Stromal cell of bone marrow (primary cell): ENCODE results near the gene CYLC1.

Experiments used
- DNase-seq: peaks from one replicate; pipeline ENCODE4 v3.0.0-alpha.2; 2012; ENCODE audit warnings: low read depth

CYLC1 gene, protein sequence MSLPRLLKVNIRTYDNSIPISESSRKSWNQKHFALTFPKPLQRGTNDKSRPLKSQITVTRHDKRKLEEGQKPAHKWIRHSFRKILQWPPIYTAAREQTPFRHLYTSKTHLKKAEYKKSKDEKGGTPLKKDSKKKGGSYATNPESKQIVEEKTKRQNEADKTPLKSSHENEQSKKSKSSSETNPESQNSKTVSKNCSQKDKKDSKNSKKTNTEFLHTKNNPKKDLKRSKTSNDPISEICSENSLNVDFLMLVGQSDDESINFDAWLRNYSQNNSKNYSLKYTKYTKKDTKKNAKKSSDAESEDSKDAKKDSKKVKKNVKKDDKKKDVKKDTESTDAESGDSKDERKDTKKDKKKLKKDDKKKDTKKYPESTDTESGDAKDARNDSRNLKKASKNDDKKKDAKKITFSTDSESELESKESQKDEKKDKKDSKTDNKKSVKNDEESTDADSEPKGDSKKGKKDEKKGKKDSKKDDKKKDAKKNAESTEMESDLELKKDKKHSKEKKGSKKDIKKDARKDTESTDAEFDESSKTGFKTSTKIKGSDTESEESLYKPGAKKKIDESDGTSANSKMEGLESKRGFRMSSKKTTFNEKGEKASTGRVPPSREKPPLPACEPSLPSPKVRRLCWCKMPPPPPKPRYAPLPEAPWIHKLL

DNA sequence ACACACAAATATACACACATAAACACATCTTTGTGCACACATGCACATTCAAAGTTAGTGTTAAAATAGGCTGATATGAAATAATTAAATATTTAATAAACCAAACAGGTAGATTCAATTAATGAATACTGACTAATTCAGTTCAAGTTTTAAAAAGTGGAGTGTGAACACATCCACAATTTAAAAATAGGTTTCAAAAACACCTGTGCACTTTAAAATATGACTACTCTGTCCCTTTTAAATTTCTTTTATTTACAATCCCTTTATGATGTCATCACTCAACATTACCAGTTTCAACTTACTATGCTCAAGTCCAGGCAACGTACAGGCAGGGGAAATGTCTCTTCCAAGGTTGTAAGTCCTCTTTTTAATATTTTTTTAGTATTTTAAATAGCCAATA, at the start of gene CYLC1:
Gene CYLC1 (plus strand): TSS at position 301 of the 400 bp plus-strand sequence. CDS start 37 bp downstream, at position 338.
- no peak for DNase-seq

DNA sequence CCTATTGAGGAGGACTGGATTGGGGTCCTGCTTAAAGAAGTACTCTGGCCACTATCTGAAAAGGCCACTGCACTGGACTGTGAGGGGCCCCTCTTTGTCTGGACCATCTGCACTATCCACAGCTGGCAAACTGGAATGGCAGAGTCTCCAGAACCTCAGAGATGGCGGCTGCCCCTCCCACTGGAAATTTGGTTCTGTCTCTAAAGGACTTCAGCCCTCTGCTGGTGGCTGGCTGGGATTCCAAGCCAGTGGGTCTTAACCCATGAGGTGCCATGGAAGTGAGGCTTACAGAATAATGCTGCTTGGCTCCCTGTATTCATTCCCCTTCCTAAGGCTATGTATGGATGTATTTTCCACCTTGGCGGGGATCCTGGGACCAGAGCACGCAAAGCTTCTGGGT, 41.6 kb upstream of the CYLC1 start:
- DNase-seq = no peak

DNA sequence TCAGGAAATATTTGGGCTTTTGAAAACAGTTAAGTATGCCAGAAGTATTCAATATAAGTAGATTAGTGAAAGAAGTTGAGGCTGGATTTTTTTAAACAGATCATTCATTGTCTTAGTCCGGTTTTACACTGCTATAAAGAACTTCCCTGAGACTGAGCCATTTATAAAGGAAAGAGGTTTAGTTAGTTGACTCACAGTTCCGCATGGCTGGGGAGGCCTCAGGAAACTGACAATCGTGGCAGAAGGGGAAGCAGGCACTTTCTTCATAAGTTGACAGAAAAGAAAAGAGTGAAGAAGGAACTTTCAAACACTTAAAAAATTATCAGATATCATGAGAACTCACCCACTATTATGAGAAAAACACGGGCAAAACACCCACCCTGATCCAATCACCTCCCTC, 31.1 kb upstream of the CYLC1 start:
- no peak for DNase-seq

DNA sequence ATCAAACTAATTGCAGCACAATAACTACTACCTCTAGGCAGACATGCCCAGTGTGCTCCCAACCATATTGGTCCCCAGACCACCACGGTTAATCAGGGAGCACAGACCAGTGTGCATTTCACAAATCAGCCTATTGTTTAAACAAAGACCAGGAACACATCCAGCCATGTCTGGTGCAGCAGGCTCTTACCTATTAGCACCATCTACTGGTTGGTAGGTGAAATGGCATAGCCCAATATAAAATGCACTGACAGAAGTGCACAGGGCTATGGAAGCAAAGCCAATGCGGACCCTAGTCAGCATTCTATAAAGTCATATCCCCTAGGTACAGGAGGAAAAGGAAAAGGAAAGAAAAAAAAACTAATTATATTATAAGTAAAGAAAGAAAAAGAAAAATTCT, 15.5 kb upstream of the CYLC1 start:
- DNase-seq = peak; percentile 0

DNA sequence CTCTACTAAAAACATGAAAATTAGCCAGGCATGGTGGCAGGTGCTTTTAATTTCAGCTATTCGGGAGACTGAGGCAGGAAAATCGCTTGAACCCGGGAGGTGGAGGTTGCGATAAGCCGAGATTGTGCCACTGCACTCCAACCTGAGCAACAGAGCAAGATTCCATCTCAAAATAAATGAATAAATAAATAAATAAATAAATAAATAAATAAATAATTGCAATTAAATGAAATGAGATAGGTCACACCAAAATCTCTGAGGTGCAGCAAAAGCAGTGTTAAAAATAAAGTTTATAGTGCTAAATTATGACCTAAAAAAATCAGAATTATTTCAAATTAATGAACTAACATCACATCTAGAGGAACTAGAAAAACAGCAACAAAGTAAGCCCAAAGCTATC, 13.6 kb upstream of the CYLC1 start:
- no peak for DNase-seq

DNA sequence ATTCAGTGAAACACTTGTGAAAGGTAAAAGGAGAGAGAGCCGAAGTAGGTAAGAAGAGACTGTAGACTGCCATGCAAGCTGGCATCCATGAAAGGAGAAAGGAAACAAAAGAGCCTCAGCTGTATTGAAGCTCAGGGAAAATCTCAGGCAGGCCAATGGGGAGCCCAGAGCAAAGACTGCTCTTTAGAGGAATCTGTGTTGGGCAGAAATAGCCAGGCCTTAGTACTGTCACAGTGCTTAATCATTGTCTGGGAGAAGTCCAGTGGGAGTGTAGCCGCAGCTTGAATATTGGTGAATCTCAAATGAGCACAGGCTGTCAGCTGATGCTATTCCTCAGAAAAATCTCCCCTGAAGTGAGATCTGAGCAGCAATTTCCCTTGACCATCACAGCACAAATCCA, 27.6 kb downstream of the CYLC1 start:
- no peak for DNase-seq

DNA sequence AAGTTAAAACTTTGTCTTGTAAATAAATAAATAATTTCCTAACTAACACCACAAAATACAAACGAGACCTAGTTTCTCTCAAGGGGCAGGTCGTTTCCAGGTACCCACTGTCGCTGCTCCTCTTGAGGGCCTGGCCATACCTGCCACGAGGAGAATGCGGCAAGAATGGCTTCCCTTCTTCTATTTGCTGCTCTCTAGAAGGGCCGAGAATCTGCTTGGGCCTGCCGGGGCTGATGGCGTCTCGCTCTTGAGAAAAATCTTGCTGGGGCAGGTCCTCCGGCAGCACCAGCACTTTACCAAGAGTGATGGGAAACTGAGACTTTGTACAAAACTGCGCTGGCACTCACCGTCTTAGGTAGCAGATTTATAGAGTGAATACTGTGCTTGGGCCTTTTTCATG, 31.5 kb downstream of the CYLC1 start:
- DNase-seq = no peak

DNA sequence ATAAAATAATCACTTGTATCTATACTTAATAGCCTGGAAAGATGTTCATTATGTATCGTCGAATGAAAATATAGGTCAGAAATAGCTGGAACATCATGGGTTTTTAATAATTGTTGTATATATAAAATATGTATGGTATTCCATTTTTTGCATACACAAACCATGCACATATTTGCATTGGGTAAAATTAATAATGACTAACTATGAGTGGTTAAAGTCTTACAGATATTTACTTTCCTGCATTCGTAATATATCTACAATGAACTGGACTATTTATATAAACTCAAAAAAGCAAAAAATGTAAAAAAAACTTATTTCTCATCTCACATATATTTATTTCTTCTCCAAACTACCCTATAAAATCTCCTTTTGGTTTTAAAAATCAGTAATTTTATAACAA, 46.0 kb downstream of the CYLC1 start:
- no peak for DNase-seq

DNA sequence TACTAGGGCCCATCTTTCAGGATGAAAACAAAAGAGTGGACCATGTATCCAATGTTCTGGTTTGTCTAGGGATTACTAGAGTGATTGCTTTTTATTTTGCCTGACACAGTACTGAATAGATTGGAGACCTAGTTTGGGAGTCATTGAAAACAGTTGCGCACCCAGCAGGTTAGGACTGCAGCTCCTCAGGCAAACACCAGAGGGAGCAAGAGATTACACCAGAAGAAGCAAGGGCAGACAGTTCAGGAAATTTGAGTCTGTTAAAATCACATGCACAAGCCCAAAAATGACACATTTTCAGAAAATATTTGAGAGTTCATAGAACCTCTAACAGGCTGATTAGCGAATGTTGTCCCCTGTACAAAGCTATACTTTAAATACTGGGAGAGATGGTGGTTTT, 55.6 kb downstream of the CYLC1 start:
- DNase-seq = no peak

DNA sequence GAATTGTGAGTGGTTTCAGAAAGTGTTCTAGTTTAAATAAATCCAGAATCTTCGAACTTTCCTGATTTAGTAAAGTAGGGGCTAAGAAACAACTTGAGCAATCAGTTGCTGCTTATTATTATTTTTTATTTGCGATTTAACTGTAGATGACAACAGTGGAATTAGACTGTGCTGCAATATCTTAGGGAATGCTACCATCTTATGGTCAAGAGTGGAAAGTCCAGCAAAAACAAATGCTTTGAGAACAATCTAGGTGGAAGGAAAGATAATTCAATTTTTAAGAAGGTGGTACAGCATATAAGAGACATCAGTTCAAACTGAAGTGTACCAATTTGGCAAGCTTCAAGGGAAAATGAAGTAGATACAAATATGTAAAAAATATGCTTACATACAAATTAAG, 73.3 kb downstream of the CYLC1 start:
- DNase-seq = no peak
